ENCODE data around the gene SSRP1. TPM values are rescaled to one million over a fixed set of nuclear protein-coding genes. Genes with fewer than 3 reads are reported as not detected.
"Not testable (repeated sequence)": the region's sequence is repeated elsewhere in the genome, so short reads cannot be mapped to it uniquely, and the experiment has no call there.

The SSRP1 gene
- total and polyA plus RNA-seq, 2 of the 13 experiments (the other 11 are each of a cell fraction or from before 2014, with no cell fraction given) = 93.6 to 129 TPM

GRCh38 chr11:57361420-57361819 lies 25.7 kb upstream of the SSRP1 start:
- H2AFZ ChIP-seq (ENCODE audit: low read length); H3K9ac ChIP-seq (ENCODE audit: insufficient read depth, low read depth, low read length); CTCF ChIA-PET (ENCODE audit: low intra/inter-chr PET ratio, low total read pairs); ATAC-seq; POLR2A ChIA-PET; H3K27ac ChIP-seq (ENCODE audit: extremely low read length, insufficient read depth, low read length); DNase-seq (ENCODE audit: low spot score); H3K9me3 ChIP-seq (ENCODE audit: low read length); H3K79me2 ChIP-seq (ENCODE audit: insufficient read depth, low read length); H3K4me3 ChIP-seq (replicated peaks in 1 of 3; ENCODE audit: insufficient read depth in 1 of 3, low read depth in 2 of 3, low read length in 3 of 3); FAIRE-seq; H4K20me1 ChIP-seq (ENCODE audit: insufficient read depth, low read length); H3K4me2 ChIP-seq (ENCODE audit: low read depth, low read length); in situ Hi-C loops (cut with HindIII; ENCODE audit: extremely low pct_ligation_motif_present, low pct_unique_long_range_greater_than_20kb); H3K36me3 ChIP-seq (replicated peaks in 1 of 2; ENCODE audit: control insufficient read depth in 1 of 2, insufficient read depth in 2 of 2, low read length in 2 of 2); intact Hi-C loops (cut with micrococcal nuclease; ENCODE audit: unreplicated experiment); BruUV-seq (replicated peaks): not testable (repeated sequence)
- Histone ChIP-seq H3K27me3 (ENCODE audit: control insufficient read depth in 1 of 2, insufficient read depth in 2 of 2, low read length in 2 of 2) (peaks cover 0 to 14% of the 10 kb centered on the region in 2 experiments; a peak in 2 of 5 replicates), H3K4me1 (ENCODE audit: insufficient read depth, low read length) (peaks cover 15% of the 10 kb centered on the region)

- ChIA-PET POLR2A (interaction anchor here (2.0 kb wide), 1 partner anchor 93 kb away, joined by 4 read pairs; no protein-coding TSS in a partner anchor), CTCF (ENCODE audit: low intra/inter-chr PET ratio, low total read pairs) (no interaction called here)
- Histone ChIP-seq H2AFZ (ENCODE audit: low read length) (no peak overlapping the region), H3K4me2 (ENCODE audit: low read depth, low read length) (no peak overlapping the region), H3K9me3 (ENCODE audit: low read length) (no peaks in the 10 kb centered on the region), H3K79me2 (ENCODE audit: insufficient read depth, low read length) (no peaks in the 10 kb centered on the region), H3K27me3 (ENCODE audit: control insufficient read depth in 1 of 2, insufficient read depth in 2 of 2, low read length in 2 of 2) (peaks cover 0 to 10% of the 10 kb centered on the region in 2 experiments; a peak in 2 of 5 replicates), H3K9ac (ENCODE audit: insufficient read depth, low read depth, low read length) (no peak overlapping the region), H3K36me3 (replicated peaks in 1 of 2; ENCODE audit: control insufficient read depth in 1 of 2, insufficient read depth in 2 of 2, low read length in 2 of 2) (no peaks in the 10 kb centered on the region), H3K4me1 (ENCODE audit: insufficient read depth, low read length) (peaks cover 15% of the 10 kb centered on the region), H4K20me1 (ENCODE audit: insufficient read depth, low read length) (no peaks in the 10 kb centered on the region), H3K4me3 (replicated peaks in 1 of 3; ENCODE audit: insufficient read depth in 1 of 3, low read depth in 2 of 3, low read length in 3 of 3) (no peak overlapping the region), H3K27ac (ENCODE audit: extremely low read length, insufficient read depth, low read length) (no peak overlapping the region)
- in situ Hi-C loops (cut with HindIII; ENCODE audit: extremely low pct_ligation_motif_present, low pct_unique_long_range_greater_than_20kb) = no loop called here
- WGBS (ENCODE audit: low lambda C conversion rate) = 76% methylated on average over 8 of the region's 8 CpGs
- intact Hi-C loops (cut with micrococcal nuclease; ENCODE audit: unreplicated experiment) = no loop called here
- ATAC-seq (no peak), DNase-seq (ENCODE audit: low spot score) (no peak), FAIRE-seq (no peak)
- BruUV-seq (replicated peaks) = no TSS peak
- TF ChIP-seq RCOR2 (CRISPR knock-in tag; IDR thresholded peaks at IDR 0.05) (no peak), NBN (conservative IDR thresholded peaks at IDR 0.05) (no peak), ZNF740 (CRISPR knock-in tag; IDR thresholded peaks at IDR 0.05) (no peak), TOPORS (CRISPR knock-in tag; IDR thresholded peaks at IDR 0.05) (no peak), ZNF44 (CRISPR knock-in tag; IDR thresholded peaks at IDR 0.05) (no peak), MIXL1 (CRISPR knock-in tag; IDR thresholded peaks at IDR 0.05) (no peak), ZNF510 (CRISPR knock-in tag; IDR thresholded peaks at IDR 0.05; ENCODE audit: low read depth) (no peak), RAD21 (CRISPR knock-in tag; IDR thresholded peaks at IDR 0.05) (no peak), ZIK1 (CRISPR knock-in tag; IDR thresholded peaks at IDR 0.05; ENCODE audit: borderline replicate concordance, low read depth) (no peak), ARNTL (CRISPR knock-in tag; IDR thresholded peaks at IDR 0.05) (no peak), TSC22D2 (CRISPR knock-in tag; IDR thresholded peaks at IDR 0.05; ENCODE audit: borderline replicate concordance) (no peak), ZNF550 (CRISPR knock-in tag; IDR thresholded peaks at IDR 0.05; ENCODE audit: borderline replicate concordance) (no peak), BCL6 (CRISPR knock-in tag; IDR thresholded peaks at IDR 0.05) (no peak), MXD1 (CRISPR knock-in tag; IDR thresholded peaks at IDR 0.05) (no peak)
These were observed 25.3 kb upstream of the SSRP1 start for GRCh38 chr11:57360991-57361390.

Data from HepG2 (cell line).